ENCODE measurements around the gene ELMOD3. TPM values are rescaled to one million over a fixed set of nuclear protein-coding genes. Genes with fewer than 3 reads are reported as not detected.

Gene ELMOD3
- total and polyA plus RNA-seq, 2 of the 8 experiments (the other 6 are each of a cell fraction or from before 2014, with no cell fraction given): 8.5 to 10.2 TPM

GRCh38 chr2:85387754-85388153, 33.2 kb downstream of the ELMOD3 start:
- POLR2A ChIA-PET (ENCODE audit: partially characterized antibody): interaction anchor here (0.7 to 25.0 kb wide), 3 partner anchors 11 to 157 kb away, joined by 3 to 396 read pairs (median 4); partner anchors contain the start of gene MAT2A
- CTCF ChIA-PET (ENCODE audit: partially characterized antibody): interaction anchor here (0.7 to 8.6 kb wide), 8 partner anchors 10 to 169 kb away, joined by 3 to 102 read pairs (median 4); partner anchors contain the start of gene SH2D6
- H4K5ac ChIP-seq (ENCODE audit: insufficient read length, low read depth, low read length): no peak overlapping the region
- TF ChIP-seq EGR1 (IDR thresholded peaks at IDR 0.05; ENCODE audit: borderline replicate concordance, low read depth, low read length): no peak
- TF ChIP-seq ZNF274 (IDR thresholded peaks at IDR 0.05; ENCODE audit: borderline replicate concordance, extremely low read depth, low read length): no peak
- no peak for TF ChIP-seq CEBPB (IDR thresholded peaks at IDR 0.05; ENCODE audit: low read depth, low read length)
- TF ChIP-seq MAFK (IDR thresholded peaks at IDR 0.05; ENCODE audit: low read depth, low read length): no peak
- TF ChIP-seq RFX5 (IDR thresholded peaks at IDR 0.05; ENCODE audit: borderline replicate concordance, low read depth, low read length): no peak
- no peak for TF ChIP-seq POU5F1 (IDR thresholded peaks at IDR 0.05; ENCODE audit: low read depth, low read length)
- no peak for TF ChIP-seq YY1 (IDR thresholded peaks at IDR 0.05; ENCODE audit: low read depth, low read length)
- TF ChIP-seq POLR2AphosphoS5 (IDR thresholded peaks at IDR 0.05; ENCODE audit: low read depth, low read length): no peak
- no peak for TF ChIP-seq RNF2 (IDR thresholded peaks at IDR 0.05; ENCODE audit: borderline replicate concordance, low read depth, low read length, missing control alignments, poor library complexity, severe bottlenecking)
- no peak for TF ChIP-seq CHD1 (IDR thresholded peaks at IDR 0.05; ENCODE audit: low read depth, low read length)
- TF ChIP-seq MAX (IDR thresholded peaks at IDR 0.05): no peak
- TF ChIP-seq GABPA (IDR thresholded peaks at IDR 0.05; ENCODE audit: borderline replicate concordance, insufficient read depth, low read length): no peak
- no peak for TF ChIP-seq TEAD4 (IDR thresholded peaks at IDR 0.05; ENCODE audit: low read depth, low read length)
- TF ChIP-seq CHD2 (IDR thresholded peaks at IDR 0.05; ENCODE audit: low read length): no peak
- no peak for TF ChIP-seq ASH2L (IDR thresholded peaks at IDR 0.05; ENCODE audit: low read length)
- TF ChIP-seq CREB1 (IDR thresholded peaks at IDR 0.05): no peak

More at GRCh38 chr2:85387754-85388153, 33.2 kb downstream of the ELMOD3 start:
- Histone ChIP-seq H3K4me1 (replicated peaks in 1 of 4; ENCODE audit: control insufficient read depth in 3 of 4, insufficient read depth in 4 of 4, low read length in 3 of 4) (peaks cover 0 to 9% (median 2%) of the 10 kb centered on the region in 4 experiments; a peak in 3 of 7 replicates), H3K4me2 (ENCODE audit: insufficient read depth in 1 of 2, low read depth in 2 of 2, low read length in 2 of 2) (no peak overlapping the region), H3K9me3 (ENCODE audit: insufficient read depth in 2 of 2, low read depth in 1 of 2, low read length in 1 of 2) (no peaks in the 10 kb centered on the region), H3K4ac (replicated peaks; ENCODE audit: insufficient read length, low read depth, low read length) (no peak overlapping the region), H3K79me1 (ENCODE audit: low read depth, low read length) (no peaks in the 10 kb centered on the region), H3K27me3 (replicated peaks in 1 of 4; ENCODE audit: control insufficient read depth in 3 of 4, extremely low read depth in 1 of 4, insufficient read depth in 3 of 4, low read length in 3 of 4) (no peaks in the 10 kb centered on the region; a peak in 1 of 7 replicates), H3K56ac (replicated peaks; ENCODE audit: insufficient read length, low read depth, low read length) (no peak overlapping the region), H3K23ac (ENCODE audit: insufficient read length) (no peak overlapping the region), H3K9ac (replicated peaks in 1 of 4; ENCODE audit: extremely low read depth in 1 of 4, low read depth in 3 of 4, low read length in 3 of 4) (no peak overlapping the region), H2BK20ac (ENCODE audit: low read length) (no peak overlapping the region), H2BK120ac (replicated peaks; ENCODE audit: low read depth, low read length) (no peak overlapping the region), H2AFZ (ENCODE audit: low read length) (no peak overlapping the region), H3K27ac (ENCODE audit: low read depth, low read length) (no peak overlapping the region), H3K23me2 (ENCODE audit: low read depth, low read length) (no peaks in the 10 kb centered on the region), H3K36me3 (ENCODE audit: control insufficient read depth in 2 of 4, insufficient read depth in 4 of 4, low read length in 3 of 4) (no peaks in the 10 kb centered on the region), H2AK5ac (ENCODE audit: low read depth, low read length) (no peak overlapping the region), H3K4me3 (ENCODE audit: extremely low read depth in 1 of 4, insufficient read depth in 2 of 4, low read depth in 3 of 4, low read length in 4 of 4) (no peak overlapping the region), H4K20me1 (replicated peaks in 1 of 2; ENCODE audit: control insufficient read depth in 1 of 2, insufficient read depth in 2 of 2, low read length in 2 of 2) (no peaks in the 10 kb centered on the region), H4K91ac (replicated peaks; ENCODE audit: insufficient read length, low read length) (no peak overlapping the region), H3K79me2 (ENCODE audit: control insufficient read depth in 1 of 2, insufficient read depth in 2 of 2, low read length in 2 of 2) (no peaks in the 10 kb centered on the region), H4K8ac (ENCODE audit: extremely low read depth, insufficient read depth, low read length) (no peak overlapping the region), H2BK15ac (ENCODE audit: low read length) (no peak overlapping the region), H2BK5ac (ENCODE audit: low read depth, low read length) (no peak overlapping the region), H3K18ac (ENCODE audit: extremely low read depth, low read length) (no peak overlapping the region), H3K14ac (ENCODE audit: insufficient read length) (no peak overlapping the region), H2BK12ac (ENCODE audit: low read depth, low read length) (no peak overlapping the region)
- DNase-seq (ENCODE audit: low read depth in 1 of 2, low spot score in 2 of 2): no peak
- 96% methylated on average over 2 of the region's 2 CpGs; no CpG with 5 or more reads in 1 of the 2 experiments for WGBS, 2 experiments (ENCODE audit: extremely low coverage in 1 of 2, insufficient coverage in 1 of 2, insufficient read length in 1 of 2, insufficient replicate concordance in 2 of 2, low coverage in 1 of 2, low lambda C conversion rate in 2 of 2, missing lambda C conversion rate in 1 of 2)
- FAIRE-seq: no peak

Measured in H1 (cell line).